GM19025 (cell line): ENCODE results near the gene TAS2R13.

Experiments used
- ATAC-seq: cut with Tn5 transposase; IDR thresholded peaks from one replicate; pipeline ENCODE4 v1.9.1; 2021; ENCODE audit warnings: mild to moderate bottlenecking, low read depth, moderate library complexity; ENCODE audit not compliant: unreplicated experiment

TAS2R13 gene, protein sequence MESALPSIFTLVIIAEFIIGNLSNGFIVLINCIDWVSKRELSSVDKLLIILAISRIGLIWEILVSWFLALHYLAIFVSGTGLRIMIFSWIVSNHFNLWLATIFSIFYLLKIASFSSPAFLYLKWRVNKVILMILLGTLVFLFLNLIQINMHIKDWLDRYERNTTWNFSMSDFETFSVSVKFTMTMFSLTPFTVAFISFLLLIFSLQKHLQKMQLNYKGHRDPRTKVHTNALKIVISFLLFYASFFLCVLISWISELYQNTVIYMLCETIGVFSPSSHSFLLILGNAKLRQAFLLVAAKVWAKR

DNA sequence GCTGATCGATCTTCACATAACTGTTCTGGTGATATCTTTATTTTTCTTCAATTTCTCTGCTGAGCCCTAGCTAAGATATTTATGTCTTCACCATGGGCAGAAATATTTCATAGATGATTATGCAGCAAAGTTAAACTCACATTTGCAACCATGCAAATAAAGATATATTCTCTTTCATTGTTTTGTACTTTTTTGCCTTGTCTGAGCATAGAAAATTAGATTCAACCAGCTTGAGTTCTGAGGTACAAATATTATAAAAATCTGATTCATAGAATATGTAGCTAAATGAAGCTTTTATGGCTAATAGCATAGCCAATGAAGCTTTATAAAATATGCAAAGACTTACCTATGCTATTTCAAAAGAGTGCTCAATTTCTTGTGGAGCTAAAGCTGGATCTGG, at the start of gene TAS2R13:
TAS2R13 (minus strand) TSS at position 101 of the 400 bp plus-strand sequence. CDS start 264 bp downstream, outside the sequence.
- no peak for ATAC-seq

DNA sequence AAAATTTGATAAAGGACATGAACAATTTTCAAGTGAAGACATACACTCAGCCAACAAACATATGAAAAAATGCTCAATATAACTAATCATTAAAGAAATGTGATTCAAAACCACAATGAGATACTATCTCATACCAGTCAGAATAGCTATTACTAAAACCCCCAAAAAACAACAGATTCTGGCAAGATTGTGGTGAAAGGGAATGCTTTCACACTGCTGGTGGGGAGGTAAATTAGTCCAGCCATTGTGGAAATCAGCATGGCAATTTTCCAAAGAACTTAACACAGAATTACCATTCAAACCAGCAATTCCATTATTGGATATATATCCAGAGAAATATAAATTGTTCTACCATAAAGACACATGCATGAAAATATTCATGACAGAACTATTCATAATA, 48.4 kb upstream of the TAS2R13 start:
- no peak for ATAC-seq

DNA sequence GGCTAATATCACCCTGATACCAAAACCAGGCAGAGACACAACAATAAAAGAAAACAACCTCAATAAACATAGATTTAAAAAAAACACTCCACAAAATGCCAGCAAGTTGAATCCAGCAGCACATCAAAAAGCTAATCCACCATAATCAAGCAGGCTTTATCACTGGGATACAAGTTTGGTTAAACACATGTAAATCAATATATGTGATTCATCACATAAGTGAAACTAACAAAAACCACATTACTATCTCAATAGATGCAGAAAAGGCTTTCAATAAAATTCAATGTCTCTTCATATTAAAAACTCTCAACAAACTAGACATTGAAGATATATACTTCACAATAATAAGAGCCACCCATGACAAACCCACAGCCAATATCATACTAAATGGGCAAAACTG, 46.7 kb upstream of the TAS2R13 start:
- no peak for ATAC-seq

DNA sequence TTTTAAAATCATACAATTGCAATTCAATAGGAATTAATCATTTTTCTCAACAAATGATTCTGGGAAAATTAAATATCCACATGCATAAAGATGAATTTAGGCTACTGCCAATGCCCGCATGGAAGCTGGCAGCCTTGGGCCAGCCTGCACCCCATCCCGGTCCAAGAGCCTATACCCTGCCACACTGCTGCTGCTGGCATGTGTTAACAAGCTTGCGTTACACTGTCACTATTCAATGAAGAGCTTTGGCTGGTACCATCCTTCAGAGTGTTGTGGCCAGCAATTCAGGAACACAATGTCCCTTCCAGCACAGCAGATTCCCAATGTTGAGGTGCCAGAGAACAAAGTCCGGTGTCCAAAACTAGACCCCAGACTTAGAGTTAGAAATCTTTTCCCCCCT, 43.3 kb upstream of the TAS2R13 start:
- ATAC-seq = no peak

DNA sequence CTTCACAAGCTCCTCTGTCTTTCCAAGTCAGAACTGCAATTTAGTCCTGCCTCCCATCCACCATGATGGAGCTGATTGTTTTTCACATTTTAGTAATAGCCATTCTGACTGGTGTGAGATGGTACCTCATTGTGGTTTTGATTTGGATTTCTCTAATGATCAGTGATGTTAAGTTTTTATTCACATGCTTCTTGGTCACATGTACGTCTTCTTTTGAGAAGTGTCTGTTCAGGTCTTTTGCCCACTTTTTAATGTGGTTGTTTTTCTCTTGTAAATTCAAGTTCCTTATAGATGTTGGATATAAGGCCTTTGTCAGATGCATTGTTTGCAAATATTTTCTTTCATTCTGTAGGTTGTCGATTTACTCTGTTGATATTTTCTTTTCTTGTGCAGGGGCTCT, 33.8 kb upstream of the TAS2R13 start:
- no peak for ATAC-seq

DNA sequence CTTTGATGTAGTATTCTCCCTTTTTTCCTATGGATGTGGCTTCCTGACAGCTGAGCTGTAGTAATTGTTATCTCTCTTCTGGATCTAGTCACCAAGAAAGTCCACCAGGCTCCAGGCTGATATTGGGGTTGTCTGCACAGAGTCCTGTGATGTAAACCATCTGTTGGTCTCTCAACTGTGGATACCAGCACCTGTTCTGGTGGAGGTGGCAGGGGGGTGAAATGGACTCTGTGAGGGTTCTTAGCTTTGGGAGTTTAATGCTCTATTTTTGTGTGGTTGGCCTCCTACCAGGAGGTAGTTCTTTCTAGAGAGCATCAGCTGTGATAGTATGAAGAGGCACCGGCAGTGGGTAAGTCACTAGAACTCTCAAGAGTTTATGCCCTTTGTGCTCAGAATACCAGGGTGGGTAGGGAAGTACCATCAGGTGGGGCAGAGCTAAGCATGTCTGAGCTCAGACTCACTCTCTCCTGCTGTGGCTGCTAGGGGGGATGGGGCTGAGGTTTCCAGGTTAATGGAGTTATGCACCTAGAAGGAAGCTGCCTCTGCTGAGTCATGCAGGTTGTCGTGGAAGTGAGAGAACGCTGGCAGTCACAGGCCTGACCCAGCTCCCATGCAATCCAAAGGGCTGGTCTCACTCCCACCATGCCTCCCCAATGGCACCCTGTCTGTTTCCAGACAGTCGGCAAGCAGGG, 32.7 kb upstream of the TAS2R13 start:
- no peak for ATAC-seq

DNA sequence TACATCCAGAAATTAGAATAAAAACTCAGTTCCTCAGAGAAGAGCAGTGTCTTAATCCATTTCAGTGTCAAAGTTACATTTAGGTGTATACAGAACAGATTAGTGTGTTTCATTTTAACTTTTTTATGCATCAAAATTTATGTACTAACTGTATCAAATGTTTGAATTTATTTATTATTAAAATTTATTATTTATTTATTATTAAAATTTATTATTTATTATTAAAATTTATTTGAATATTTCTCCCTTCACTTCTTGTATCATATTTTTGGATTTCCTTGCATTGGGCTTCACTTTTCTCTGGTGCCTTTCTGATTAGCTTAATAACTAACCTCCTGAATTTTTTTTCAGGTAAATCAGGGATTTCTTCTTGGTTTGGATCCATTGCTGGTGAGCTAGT, 32.0 kb upstream of the TAS2R13 start:
- ATAC-seq = no peak

DNA sequence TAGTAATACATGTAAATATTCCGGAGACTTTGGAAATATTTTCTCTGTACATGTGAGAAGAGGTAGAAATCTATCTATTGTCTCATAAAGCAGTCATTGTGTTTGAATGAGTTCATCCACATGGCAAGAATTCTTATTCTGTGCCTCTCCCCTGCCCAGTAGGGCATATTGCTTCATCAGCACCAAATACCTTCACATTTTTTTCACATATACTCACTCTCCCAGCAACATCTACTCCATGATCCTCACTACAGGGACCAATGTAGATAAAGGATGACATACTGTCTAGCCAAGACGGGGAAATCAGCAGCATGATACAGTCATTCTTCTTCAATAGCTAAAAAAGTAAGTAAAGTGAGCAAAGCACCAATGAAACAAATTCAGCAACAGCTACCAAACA, 31.0 kb upstream of the TAS2R13 start:
- ATAC-seq = no peak

DNA sequence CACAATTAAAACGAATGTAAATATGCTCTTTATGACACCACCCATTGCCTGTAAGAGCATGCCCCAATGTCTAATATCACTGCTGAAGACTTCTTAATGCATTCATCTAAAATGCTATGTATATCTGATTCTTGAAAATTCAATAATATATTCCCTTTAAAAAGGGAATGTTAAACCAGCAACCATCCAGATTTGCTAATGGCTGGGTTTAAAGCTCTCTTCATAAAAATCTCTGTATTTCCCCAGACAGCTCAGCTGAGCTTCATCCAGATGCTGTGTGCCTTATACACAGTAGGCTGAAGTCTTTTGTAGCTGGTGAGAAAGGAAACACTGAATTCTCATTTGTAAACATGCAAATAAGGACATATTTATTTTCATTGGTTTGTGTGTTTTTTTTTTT, 29.8 kb upstream of the TAS2R13 start, which contains the start of gene TAS2R14:
TAS2R14 (minus strand) TSS at position 101 of the 400 bp plus-strand sequence; CDS start at position 45, 56 bp downstream.
- ATAC-seq = no peak

DNA sequence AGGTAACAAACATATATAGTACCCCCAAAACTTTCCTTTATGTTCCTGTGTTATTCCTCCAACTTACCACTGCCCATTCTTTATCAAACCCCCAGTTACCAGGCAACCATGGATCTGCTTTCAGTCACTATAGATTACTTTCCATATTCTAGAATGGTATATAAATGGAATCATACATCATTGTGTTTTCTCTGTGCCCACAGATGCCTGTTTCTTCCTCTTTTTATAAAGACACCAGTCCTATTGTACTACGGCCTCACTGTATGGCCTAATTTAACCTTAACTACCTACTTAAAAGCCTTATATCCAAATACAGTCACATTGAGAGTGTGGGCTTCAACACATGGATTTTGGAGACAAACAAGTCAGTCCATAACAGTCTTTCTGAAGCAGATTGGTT, 27.1 kb upstream of the TAS2R13 start:
- no peak for ATAC-seq

DNA sequence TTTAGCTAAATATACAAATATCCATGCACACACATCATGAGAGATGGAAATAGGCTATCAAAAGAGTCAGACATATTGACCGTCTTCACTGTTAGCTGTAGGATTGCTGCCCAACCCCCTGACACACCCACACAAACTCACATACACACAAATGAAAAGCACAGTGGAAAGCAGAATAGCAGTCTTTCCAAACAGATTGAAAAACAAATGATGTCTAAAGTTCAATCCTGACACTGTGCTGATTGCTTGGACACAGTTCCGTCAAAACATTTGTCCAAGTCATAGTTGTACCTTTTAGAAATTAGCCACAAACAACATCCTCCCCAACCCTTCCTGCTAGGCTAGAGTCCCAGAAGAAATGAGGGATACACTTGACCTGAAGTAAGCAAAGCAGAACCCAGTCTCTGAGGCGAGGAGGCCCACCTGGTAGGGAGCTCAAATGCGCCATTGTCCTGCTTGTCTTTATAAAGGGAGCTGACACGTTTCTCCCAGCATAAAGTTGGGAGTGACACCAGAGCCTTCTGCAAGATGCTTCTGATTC, 19.5 kb upstream of the TAS2R13 start, which contains the start of gene PRH2:
PRH2 (plus strand) TSS at position 491 of the 541 bp plus-strand sequence; CDS start at position 529, 38 bp downstream.
- ATAC-seq = no peak

DNA sequence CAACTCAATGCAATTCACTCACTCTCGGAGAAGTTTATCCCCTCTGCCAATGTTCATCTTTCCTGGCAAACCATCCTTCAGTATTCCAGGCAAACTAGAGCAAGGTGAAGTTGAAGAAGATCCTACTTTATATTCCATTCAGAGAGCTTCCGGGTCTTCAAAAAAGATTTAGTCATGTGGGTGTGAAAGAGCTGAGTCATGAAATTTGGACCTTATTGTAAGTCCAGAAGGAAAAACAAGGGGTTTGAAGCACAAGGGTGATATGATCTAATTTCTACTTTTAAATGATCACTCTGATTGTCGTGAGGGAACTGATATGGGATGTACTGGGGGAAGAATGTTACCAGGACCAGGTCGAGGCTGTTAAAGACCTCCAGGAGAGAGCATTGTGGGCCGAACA, 16.9 kb upstream of the TAS2R13 start:
- ATAC-seq = no peak

DNA sequence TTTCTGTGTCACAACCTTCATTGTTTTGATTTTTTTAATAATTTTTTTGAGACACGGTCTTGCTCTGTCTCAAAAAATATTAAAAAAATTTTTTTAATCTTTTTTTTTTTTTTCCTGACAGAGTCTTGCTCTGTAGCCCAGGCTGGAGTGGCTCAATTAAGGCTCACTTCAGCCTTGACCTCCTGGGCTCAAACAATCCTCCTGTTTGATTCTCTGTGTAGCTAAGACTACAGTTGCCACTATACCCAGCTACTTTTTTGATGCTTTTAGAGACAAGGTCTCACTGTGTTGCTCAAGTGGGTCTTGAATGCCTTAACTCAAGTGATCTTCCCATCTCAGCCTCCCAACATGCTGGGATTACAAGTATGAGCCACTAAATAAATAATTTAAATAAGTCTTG, 10.4 kb upstream of the TAS2R13 start:
- ATAC-seq = no peak

DNA sequence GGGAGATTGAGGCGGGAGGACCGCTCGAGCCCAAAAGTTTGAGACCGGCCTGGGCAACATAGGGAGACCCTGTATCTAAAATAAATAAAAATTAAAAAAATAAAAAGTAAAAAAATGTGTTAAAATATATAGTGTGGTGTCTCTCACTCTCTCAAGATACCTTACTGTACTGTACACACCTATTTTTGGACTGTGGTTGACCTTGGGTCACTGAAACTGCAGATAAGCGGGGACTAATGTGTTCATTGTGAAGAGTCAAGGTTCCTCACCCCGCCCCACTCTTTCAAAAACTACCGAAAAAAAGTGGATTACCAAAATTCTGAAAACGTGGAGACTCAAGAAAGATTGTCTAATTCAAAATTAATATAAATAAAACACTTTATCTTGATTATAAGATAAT, 1.0 kb upstream of the TAS2R13 start:
- ATAC-seq = no peak

DNA sequence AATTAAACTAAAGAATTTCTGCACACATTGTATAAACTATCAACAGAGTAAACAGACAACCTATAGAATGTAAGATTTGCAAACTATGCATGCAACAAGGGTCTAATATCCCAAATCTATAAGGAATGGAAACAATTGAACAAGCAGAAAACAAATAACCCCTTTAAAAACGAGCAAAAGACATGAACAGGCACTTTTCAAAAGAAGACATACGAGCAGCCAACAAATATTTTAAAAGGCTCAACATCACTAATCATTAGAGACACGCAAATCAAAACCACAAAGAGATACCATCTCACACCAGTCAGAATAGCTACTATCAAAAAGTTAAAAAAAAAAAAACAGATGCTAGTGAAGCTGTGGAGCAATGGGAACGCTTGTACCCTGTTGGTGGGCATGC, 4.7 kb downstream of the TAS2R13 start:
- ATAC-seq = no peak

DNA sequence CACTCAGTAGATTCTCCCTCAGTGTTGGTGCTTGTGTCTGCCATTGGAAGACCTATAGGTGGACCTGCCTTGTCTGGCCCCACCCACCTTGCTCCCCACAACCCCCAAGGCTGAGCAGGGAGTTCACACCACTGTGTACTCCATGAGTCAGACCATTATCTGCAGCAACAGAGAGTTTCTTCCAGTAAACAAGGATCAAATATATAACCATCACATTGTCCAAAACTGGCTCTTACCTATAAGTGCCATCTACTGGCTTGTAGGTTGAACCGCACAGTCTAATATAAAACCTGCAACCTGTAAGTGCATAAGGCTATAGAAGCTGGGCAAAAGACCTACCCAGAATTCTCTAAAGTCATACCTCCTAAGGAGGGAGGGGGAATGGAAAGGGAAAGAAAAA, 7.9 kb downstream of the TAS2R13 start:
- no peak for ATAC-seq

DNA sequence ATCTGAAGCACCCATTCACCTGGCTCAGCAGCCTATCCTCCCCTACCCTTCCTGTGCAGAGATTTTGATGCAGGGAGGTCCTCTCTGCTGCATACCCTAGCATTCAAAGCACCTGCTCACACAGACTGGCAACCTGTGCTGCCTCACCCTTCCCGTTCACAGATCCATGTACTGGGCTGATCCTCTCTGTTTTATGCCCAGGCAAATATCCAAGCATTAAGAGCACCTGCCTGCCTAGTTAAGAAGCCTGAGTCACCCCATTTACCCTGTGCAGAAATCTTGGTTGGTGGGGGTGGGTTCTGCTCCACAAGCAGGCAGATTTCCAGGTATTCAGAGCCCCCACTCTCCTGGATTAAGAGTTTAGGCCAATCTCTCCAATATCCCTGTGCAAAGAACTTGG, 8.4 kb downstream of the TAS2R13 start:
- no peak for ATAC-seq

DNA sequence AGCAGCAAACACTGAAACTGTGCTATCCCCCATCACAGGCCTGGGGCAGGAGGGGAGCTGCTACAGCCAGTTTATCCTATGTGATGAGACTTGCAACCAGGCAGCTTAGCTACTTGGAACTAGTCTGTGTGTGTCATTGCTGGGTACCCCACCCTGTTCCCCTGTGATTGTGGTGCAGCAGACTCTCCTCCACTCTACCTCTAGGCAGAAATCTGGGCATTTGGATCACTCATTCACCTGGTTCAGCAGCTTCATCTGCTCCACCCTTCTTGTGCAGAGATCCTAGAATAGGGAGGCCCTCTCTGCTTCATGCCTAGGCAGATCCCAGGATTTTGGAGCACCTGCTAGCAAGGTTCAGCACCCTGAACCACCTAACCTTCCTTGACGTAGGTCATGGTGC, 8.8 kb downstream of the TAS2R13 start:
- ATAC-seq = no peak

DNA sequence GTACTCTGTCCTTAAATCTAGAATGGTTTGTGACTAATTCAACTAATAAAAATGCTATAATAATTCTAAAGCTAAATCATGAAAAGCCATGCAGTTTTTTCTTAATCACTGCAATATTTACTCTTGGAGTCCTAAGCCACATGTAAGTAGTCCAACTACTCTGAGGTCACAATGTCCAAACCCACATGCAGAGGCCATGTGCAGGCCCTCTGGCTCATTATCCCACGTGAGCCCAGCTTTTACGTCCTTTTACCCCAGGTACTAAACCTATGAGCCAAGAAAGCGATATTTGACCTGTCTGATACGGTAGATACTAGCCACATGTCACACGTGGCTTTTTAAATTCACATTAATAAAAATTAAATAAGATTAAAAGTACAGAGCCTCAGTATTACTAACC, 12.5 kb downstream of the TAS2R13 start:
- ATAC-seq = no peak

DNA sequence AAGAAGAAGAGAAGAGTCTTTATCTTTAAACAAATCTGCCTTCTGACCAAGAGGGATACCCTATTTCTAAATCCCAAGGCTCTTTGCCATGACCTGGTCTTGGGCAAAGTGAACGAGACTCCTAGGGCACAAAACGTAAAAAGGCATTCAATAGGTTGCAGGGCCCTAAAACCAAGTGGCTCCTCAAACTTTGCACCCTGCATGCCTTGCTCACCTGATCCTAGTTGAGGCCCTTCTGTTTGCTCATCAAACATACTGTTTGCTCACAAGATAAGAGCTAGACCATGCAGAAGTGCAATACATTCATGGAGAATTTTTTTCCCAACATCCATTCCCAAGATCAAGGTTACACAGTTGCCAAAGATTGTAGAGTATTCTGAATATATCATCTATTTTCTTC, 17.4 kb downstream of the TAS2R13 start:
- ATAC-seq = no peak

DNA sequence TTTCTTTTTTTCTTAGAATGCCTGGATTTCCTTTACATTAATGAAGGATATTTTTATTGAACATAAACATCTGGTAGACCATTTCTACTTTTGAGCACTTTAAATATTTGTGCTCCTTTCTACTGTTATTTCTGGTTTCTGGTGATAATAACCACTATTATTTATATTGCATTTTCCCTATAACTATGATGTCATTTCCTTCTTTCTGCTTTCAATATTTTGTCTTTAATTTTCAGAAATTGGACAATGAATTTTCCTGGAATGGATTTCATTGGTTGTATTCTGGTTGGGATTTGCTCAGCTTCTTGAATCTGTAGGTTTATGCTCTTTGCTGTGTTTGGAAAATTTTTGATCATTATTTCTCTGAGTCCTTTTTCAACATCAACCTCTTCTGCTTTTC, 20.1 kb downstream of the TAS2R13 start:
- ATAC-seq = no peak
